K562 (cell line): ENCODE measurements around the gene NXPH4. TPM values are rescaled to one million over a fixed set of nuclear protein-coding genes. Genes with fewer than 3 reads are reported as not detected.
A peak's percentile ranks its signal among the peaks of the same experiment; 100 is the strongest.

Source experiments
- ATAC-seq: fragments of 200-7000 bp; cut with Tn5 transposase; 3 replicates; pipeline ENCODE4 v1.9.1; 2020; ENCODE audit warnings: moderate library complexity
- BruUV-seq: library from RNA; stranded (reverse); fragments of 400-500 nt; replicated peaks from 2 replicates; lab custom pipeline; 2021; lab: Mats Ljungman, UMichigan
- CTCF ChIA-PET: fragments of 300-600 bp; formaldehyde crosslinking; extraction: SDS; loops from one replicate; lab custom pipeline; 2021; ENCODE audit warnings: low intra/inter-chr PET ratio; lab: Yijun Ruan, JAX
- POLR2A ChIA-PET: fragments of 300-600, 350-650 bp; sonication (Branson Sonifier 250); formaldehyde crosslinking; extraction: SDS; loops from one replicate; lab custom pipeline; 2021; ENCODE audit warnings: antibody characterized with exemption, inconsistent platforms; lab: Yijun Ruan, JAX
- DNase-seq, 4 experiments: peaks; one replicate each; pipeline versions ENCODE4 v3.0.0 to v3.0.0-alpha.2; 2011 to 2018; ENCODE audit warnings: low spot score in 3 of 4, mixed read lengths in 3 of 4; ENCODE audit errors: extremely low read depth in 1 of 4
- FAIRE-seq: peaks from 2 replicates; lab custom pipeline; 2011; peaks lifted over from hg19 to GRCh38; lab: Jason Lieb, UNC
- H2AFZ ChIP-seq: 2 replicates; pipeline ENCODE4 v1.6.0; 2011; ENCODE audit warnings: low read depth, low read length, control low read depth, inconsistent platforms
- H3K27ac ChIP-seq: fragments of 200-600 bp; 3 replicates; pipeline ENCODE4 v1.8.0; 2011; ENCODE audit warnings: low read depth, mild to moderate bottlenecking, control low read depth, inconsistent platforms, low read length, moderate library complexity, mixed read lengths; ENCODE audit errors: extremely low read depth
- H3K27me3 ChIP-seq, 2 experiments: fragments of 300-600 bp in 1 of 2; 2 replicates in 1 of 2; 3 replicates in 1 of 2; pipeline versions ENCODE4 v1.6.0 to v1.8.0; 2011; ENCODE audit warnings: inconsistent platforms in 2 of 2, low read length in 2 of 2, mild to moderate bottlenecking in 1 of 2, mixed read lengths in 1 of 2, moderate library complexity in 1 of 2; ENCODE audit not compliant: control insufficient read depth in 2 of 2, insufficient read depth in 2 of 2
- H3K36me3 ChIP-seq: fragments of 300-600 bp; 3 replicates; pipeline ENCODE4 v1.8.0; 2011; ENCODE audit warnings: mild to moderate bottlenecking, low read length, inconsistent platforms; ENCODE audit not compliant: control insufficient read depth, insufficient read depth
- H3K4me1 ChIP-seq, 2 experiments: fragments of 200-600 bp in 1 of 2; replicated peaks in 1 of 2; 2 replicates in 1 of 2; 3 replicates in 1 of 2; pipeline versions ENCODE4 v1.5.1 to v1.8.0; 2011; ENCODE audit warnings: inconsistent platforms in 2 of 2, low read length in 2 of 2, mild to moderate bottlenecking in 1 of 2, mixed read lengths in 1 of 2, moderate library complexity in 1 of 2; ENCODE audit not compliant: control insufficient read depth in 2 of 2, insufficient read depth in 2 of 2
- H3K4me2 ChIP-seq: 2 replicates; pipeline ENCODE4 v1.6.1; 2011; ENCODE audit warnings: low read length, control low read depth, inconsistent platforms, mixed read lengths; ENCODE audit not compliant: insufficient read depth
- H3K4me3 ChIP-seq: fragments of 200-600 bp; sonication (generic), shearing (Covaris generic); 2 replicates; pipeline ENCODE4 v1.5.1; 2016; ENCODE audit warnings: control low read depth, inconsistent platforms
- H3K79me2 ChIP-seq: fragments of 200-600 bp; 3 replicates; pipeline ENCODE4 v1.8.0; 2011; ENCODE audit warnings: low read length, inconsistent platforms; ENCODE audit not compliant: control insufficient read depth, insufficient read depth
- H3K9ac ChIP-seq, 2 experiments: 2 replicates each; pipeline versions ENCODE4 v1.6.0 to v1.6.1; 2011; ENCODE audit warnings: low read depth in 2 of 2, low read length in 2 of 2, control low read depth in 1 of 2, inconsistent platforms in 1 of 2, mild to moderate bottlenecking in 1 of 2, mixed read lengths in 1 of 2; ENCODE audit not compliant: insufficient read depth in 1 of 2
- H3K9me1 ChIP-seq: one replicate; pipeline ENCODE4 v1.6.0; 2011; ENCODE audit warnings: inconsistent platforms, mild to moderate bottlenecking, low read length, moderate library complexity; ENCODE audit not compliant: control insufficient read depth, insufficient read depth
- H3K9me3 ChIP-seq: replicated peaks from 2 replicates; pipeline ENCODE4 v1.5.1; 2011; ENCODE audit warnings: low read depth, low read length, inconsistent platforms; ENCODE audit not compliant: control insufficient read depth, insufficient read depth
- H4K20me1 ChIP-seq: replicated peaks from 2 replicates; pipeline ENCODE4 v1.6.1; 2011; ENCODE audit warnings: low read length, inconsistent platforms, mixed read lengths; ENCODE audit not compliant: control insufficient read depth, insufficient read depth
- E2F5 ChIP-seq: sonication (generic); formaldehyde crosslinking; IDR thresholded peaks from 2 replicates; pipeline ENCODE4 v1.8.0; 2022; ENCODE audit warnings: mild to moderate bottlenecking, missing genetic modification reagents
- SRF ChIP-seq, 2 experiments: fragments of 250-450, 450-650 bp in 1 of 2; sonication (Bioruptor Pico) in 1 of 2; sonication (generic) in 1 of 2; formaldehyde crosslinking; IDR thresholded peaks; 2 replicates each; pipeline versions ENCODE4 v1.5.0 to v1.5.1; 2020 to 2022; ENCODE audit warnings: mild to moderate bottlenecking in 1 of 2, missing genetic modification reagents in 1 of 2
- WGBS: fragments of 100-300 bp; shearing (Covaris generic); methylation state at CpG from one replicate; pipeline ENCODE4 v1.1.6; 2016; ENCODE audit warnings: low coverage, mixed read lengths; ENCODE audit not compliant: insufficient coverage; ENCODE audit errors: missing lambda C conversion rate; 5-methylcytosine and 5-hydroxymethylcytosine counted together
- in situ Hi-C: fragments of 300-500 bp; cut with MboI; formaldehyde crosslinking; loops from 4 replicates; pipeline ENCODE4 v1.15.0; 2018; ENCODE audit warnings: inconsistent platforms, mixed read lengths
- intact Hi-C: fragments of 100-400 bp; cut with micrococcal nuclease; formaldehyde crosslinking; loops from 2 replicates; pipeline ENCODE4 v1.14.2; 2022
- polyA plus RNA-seq, 8 experiments: library from polyadenylated mRNA; depleted of rRNA in 4 of 8; stranded (reverse) in 5 of 8; unstranded in 3 of 8; fragments of >200 nt; fragmentation: Nextera tagmentation in 2 of 8; fragmentation: Illumina TruSeq in 1 of 8; extraction: Ambion mirVana in 2 of 8; extraction: Trizol in 1 of 8; gene quantifications; 2 replicates each; pipeline versions ENCODE4 v1.2.1 to v1.2.3, GENCODE V29; 2011 to 2014; ENCODE audit warnings: inconsistent platforms in 1 of 8, missing spikeins in 1 of 8
- total RNA-seq, 7 experiments: library from RNA; depleted of rRNA in 6 of 7; stranded (reverse); fragments of >200 nt in 6 of 7; fragmentation: Illumina TruSeq in 2 of 7; extraction: Trizol in 2 of 7; gene quantifications; 2 replicates each; pipeline versions ENCODE4 v1.2.1 to v1.2.3, GENCODE V29; 2011 to 2021; ENCODE audit warnings: low replicate concordance in 1 of 7

The NXPH4 gene
- total and polyA plus RNA-seq, 9 of the 15 experiments (the other 6 are each of a cell fraction or from before 2014, with no cell fraction given) = 0.49 to 2.7 (median 1.1) TPM; not detected in 4

GRCh38 chr12:57173683-57174082 lies 42.9 kb upstream of the NXPH4 start:
- H2AFZ ChIP-seq = no peak overlapping the region
- intact Hi-C loops (no loop called here), in situ Hi-C loops (no loop called here)
- BruUV-seq = no TSS peak
- no peak overlapping the region for H3K4me2 ChIP-seq
- no peak overlapping the region for H3K9ac ChIP-seq
- TF ChIP-seq E2F5 (CRISPR knock-in tag) (0 out of 2 replicates have a peak, but pooled peaks have one; percentile 24), SRF (CRISPR knock-in tag; IDR thresholded peaks at IDR 0.05) (no peak)
- peaks cover under 1 to 37% of the 10 kb centered on the region in 2 experiments; a peak in 4 of 5 replicates for H3K27me3 ChIP-seq
- H3K36me3 ChIP-seq = no peaks in the 10 kb centered on the region
- H3K27ac ChIP-seq = no peak overlapping the region
- POLR2A ChIA-PET = interaction anchor here (1.3 kb wide), 1 partner anchor 95 kb away, joined by 5 read pairs; the partner anchor contains the start of gene NEMP1
- 27% methylated on average over 14 of the region's 14 CpGs for WGBS
- H3K9me3 ChIP-seq = no peaks in the 10 kb centered on the region
- no peaks in the 10 kb centered on the region for H3K79me2 ChIP-seq
- no peak overlapping the region for H3K4me3 ChIP-seq
- FAIRE-seq = no peak
- CTCF ChIA-PET = interaction anchor here (0.6 to 3.6 kb wide), 4 partner anchors 47 to 161 kb away, joined by 3 to 18 read pairs (median 4); no protein-coding TSS in a partner anchor
- H3K4me1 ChIP-seq = peaks cover 12 to 50% of the 10 kb centered on the region in 2 experiments; a peak in 4 of 5 replicates
- H3K9me1 ChIP-seq = no peaks in the 10 kb centered on the region
- no peak for DNase-seq
- no peak for ATAC-seq
- 0 out of 2 replicates have a peak, but pooled peaks cover 7% of the 10 kb centered on the region for H4K20me1 ChIP-seq
